NCI-H128 (cell line): ENCODE measurements around the gene CASP3.

Experiments
- DNase-seq: peaks from one replicate; lab custom pipeline; 2025; ENCODE audit not compliant: unreplicated experiment; lab: John Stamatoyannopoulos, UW

The CASP3 gene

DNA sequence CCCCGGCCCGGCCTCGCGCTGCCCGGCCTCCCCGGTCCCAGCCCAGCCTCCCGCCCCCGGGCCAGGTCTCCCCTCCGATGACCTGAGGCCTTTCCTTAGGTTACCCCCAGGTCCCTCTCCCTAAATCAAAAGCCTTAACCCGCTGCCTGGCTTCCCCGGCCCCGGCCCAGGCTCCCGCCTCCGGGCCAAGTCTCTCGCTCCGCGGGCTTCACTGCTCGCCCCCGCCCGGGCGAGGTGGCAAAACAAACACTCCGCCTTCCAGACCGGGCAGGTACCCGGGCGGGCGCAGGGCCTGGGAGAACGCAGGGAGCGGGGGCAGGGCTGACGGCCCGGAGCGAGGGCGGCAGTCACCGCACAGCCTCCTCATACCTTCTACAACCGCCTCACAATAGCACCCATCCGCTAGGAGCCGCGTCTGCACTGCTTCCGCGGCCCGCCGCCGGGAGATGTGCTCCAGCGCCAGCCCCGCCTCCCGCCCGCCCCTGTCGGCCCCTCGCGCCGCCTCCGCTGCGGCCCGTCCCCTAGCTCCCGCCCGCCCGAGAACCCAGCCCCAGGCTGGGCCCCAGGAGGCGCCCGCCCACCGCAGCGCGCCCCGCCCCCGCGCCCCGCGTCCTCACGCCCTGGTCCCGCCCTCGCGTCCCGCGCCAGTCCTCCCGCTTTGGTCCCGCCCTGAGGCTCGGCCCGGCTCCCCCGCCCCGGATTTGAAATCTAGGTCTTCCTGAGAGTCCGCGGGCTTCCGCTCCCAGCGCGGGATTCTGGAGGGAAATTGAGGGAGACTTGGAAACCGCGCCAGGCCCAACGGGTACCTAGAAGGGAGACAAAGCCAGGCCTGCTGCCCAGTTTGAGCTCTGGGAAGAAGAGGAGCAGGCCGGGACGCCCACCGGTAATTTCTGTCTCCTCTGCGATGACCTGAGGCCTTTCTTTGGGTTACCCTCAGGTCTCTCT, at the start of gene CASP3, which contains the start of gene PRIMPOL:
Gene CASP3 (minus strand): TSS at position 422 of the 945 bp plus-strand sequence. CDS start 10,994 bp downstream, outside the sequence.
Gene PRIMPOL (plus strand): TSS at position 713 of the 945 bp plus-strand sequence. CDS start 7,403 bp downstream, outside the sequence.
- DNase-seq: peak; percentile 78

DNA sequence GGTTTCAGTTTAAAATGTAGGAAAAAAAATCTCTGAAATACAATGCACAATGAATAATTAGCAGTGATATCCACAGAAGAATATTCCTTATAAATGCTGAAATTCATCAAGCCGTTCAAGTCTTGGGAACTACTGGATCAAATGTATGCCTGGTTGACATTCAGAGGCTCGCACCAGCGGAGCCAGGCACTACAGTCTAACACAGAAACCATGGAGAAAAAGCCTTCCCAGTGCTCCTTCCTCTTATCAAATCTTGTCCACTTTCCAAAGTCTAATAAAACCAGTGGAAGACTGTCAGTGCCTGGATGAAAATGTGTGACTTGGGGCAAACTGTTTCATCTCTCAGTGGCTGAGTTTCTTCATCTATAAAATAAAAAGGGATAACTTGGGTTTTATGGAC, 48.7 kb upstream of the CASP3 start:
- no peak for DNase-seq

DNA sequence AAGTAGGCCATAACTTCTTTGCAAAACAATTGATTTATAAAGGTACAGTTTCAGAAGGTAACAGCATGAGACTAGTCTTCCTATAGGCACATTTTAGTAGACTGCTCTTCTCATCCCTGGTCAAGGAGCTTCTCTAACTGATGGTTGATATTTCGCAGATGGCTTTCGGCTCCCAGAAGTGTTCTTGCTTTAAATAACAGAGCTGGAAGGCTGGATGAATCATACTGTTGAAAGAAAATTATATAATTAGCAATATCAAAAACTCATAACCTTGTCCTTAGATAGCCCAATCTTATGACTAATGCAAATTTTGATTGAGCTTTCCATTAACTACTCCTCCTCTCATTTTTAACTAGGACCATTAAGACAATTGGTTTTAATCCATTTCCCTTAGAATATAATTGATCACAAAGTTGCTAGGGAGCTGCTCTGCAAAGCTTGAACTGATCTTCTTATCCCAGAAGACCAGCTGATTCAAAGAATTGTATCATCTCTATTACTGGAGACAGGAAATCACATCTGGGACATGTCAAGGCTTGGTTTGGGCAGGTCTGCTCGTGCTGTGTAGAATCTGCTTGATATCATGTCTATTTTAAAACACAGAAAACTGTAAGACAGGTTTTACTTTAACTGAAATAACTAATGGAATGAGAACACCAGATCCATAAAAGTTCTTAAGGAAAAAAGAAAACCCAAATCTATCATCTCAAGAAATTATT, 46.1 kb upstream of the CASP3 start:
- no peak for DNase-seq

DNA sequence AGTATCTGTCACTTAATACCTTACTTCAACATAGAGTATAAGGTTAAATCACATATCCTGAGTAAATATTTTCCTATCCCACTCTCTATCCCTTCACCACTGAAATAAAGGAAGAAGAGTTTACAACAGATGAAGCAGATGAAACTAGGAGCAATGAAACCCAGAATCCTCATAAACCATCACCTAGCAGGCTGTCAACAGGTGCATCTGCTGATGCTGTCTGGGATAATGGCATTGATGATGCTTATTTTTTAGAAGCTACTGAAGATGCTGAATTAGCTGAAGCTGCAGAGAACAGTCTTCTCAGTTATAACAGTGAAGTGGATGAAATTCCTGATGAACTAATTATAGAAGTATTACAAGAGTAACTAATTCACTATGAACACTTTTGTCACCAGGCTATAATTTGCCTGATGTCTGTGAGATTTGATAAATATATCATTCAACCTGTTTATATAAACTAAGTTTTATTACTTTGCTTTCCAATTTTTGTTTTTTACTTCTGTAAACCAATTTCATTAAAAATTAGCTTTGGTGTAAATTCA, 45.2 kb upstream of the CASP3 start:
- DNase-seq: no peak

DNA sequence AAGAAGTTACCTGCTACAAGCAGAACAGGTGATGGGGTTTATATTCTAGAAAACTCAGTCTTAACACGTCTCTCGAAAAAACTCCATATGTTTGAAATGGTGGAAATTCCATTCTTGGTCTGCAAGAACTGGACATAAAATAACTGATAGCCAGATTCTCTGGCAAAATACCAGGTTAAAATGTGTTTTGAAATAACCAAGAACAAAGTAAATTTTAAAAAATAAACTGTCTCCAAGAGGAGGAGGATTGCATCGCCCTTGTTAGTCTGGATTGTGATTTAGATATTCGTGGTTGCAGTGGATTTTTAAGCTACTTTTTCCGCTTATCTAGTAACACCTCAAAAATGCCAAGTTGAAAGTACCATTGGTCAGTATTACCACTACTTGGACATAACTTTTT, 43.8 kb upstream of the CASP3 start:
- no peak for DNase-seq

DNA sequence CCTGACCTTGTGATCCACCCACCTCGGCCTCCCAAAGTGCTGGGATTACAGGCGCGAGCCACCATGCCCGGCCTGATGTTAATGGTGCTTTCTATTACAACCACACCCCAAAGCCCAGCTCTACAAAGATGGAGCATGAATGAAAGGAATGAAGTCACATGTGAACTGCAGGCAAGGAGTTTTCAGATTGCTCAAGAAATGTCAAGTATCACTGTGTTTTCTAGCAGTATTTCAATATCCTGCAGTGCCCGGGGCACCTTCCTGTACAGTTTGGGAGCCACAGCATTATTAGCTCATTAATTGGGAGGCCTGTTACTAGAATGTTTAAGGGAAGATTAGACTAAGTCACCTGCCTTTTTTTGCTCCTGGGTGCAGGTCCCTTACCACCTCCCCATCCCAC, 40.4 kb upstream of the CASP3 start:
- DNase-seq: no peak

DNA sequence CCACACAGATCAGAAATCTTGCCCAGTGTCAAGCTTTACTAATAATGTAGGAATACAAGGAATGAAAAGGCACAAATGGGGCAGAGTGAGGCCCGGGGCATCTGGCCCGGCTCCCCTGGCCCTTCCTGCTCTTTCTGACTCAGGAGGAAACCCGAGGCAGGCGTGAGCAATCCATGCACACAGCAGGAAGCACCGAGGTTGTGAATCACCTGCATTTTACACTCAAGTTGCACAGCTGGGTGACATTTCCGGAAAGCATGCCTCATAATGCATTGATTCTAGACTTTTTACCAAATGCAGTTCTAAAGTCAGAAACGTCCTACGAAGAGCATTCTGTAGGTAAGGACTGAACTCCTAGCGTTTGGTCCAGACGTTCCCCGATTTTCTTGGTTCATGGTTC, 39.2 kb upstream of the CASP3 start:
- DNase-seq: no peak

DNA sequence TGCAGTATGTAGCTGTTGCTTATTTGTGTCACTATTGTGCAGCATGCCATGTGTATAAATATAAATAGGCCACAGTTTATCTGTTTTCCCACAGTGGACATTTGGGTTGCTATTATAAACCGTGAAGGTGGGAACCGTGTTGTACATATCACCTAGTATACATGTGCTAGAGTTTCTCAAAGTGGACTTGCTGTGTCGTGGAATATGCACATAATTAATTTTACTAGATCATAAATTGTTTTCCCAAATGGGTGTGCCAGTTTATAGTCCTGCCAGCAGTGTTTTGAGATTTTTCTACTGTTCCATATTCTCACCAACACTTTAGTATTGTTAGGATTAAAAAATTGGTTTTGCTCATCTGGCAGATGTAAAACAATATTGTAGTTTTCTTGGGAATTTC, 38.8 kb upstream of the CASP3 start:
- no peak for DNase-seq

DNA sequence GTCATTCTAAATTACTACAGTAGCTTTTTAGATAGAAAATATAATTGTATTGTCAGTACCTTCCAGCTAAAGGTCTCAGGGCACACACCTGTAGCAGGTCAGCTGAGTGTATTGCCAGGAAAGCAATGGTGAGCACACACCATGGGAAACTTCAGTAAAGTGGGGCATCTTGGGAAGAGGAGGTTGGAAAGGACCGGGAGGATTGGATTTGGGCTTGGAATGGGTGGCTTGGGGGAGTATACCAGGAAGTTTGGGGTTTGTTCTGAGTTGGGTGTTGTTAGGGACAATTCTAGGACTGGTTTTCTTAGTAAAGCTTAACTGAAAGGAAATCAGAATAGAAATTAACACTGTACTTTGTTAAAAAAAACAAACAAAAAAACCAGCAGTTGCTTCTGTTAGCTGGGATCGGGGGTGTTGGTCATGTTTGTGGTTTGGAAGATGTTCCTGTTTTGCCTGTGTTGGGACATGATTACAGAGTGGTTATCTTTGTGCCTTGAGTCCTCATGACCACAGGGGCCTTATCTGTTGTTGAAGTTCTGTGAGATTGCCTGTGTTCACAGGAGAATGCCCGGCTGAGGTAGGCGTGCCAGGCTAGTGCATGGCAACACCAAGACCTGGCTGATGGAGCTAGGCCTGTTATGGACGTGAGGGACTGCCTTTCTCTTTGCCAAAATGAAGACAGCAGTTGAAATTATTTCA, 35.4 kb upstream of the CASP3 start:
- DNase-seq: no peak

DNA sequence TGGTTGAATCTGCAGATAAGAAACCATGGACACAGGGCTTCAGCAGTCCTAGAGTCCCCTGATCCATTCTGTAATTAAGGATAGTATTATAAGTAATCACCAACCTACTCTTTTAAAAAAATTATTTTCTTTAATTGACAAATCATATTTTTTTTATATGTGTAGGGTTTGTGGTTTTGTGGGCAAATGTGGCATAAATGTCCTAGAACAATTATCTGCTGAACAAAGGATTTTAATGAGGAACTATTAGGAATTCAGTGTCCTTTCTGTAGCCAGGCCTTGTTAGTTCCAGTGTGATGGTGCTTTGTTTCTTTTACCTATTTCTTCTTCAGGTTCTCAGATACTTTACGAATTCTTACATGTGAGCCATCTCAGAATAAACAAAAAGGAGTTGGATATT, 32.7 kb upstream of the CASP3 start:
- DNase-seq: no peak

DNA sequence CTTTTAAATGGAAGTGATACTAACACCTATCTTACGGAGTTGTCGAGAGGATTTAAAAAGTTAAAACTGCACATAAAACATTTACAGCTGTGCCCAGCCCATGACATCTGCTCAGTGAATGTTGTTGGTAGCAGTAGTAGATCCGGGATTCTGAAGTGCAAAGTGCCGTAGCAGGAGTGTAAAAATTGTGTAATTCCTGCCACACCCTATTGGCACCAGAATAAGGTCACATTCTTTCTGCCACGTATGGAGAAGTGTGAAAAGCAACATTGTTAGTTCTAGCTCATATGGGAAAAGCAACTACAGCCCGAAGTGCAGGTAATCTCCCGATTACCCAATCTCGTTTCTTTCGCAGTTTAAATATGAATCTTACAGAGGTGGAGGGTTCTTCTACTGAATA, 31.5 kb upstream of the CASP3 start:
- no peak for DNase-seq

DNA sequence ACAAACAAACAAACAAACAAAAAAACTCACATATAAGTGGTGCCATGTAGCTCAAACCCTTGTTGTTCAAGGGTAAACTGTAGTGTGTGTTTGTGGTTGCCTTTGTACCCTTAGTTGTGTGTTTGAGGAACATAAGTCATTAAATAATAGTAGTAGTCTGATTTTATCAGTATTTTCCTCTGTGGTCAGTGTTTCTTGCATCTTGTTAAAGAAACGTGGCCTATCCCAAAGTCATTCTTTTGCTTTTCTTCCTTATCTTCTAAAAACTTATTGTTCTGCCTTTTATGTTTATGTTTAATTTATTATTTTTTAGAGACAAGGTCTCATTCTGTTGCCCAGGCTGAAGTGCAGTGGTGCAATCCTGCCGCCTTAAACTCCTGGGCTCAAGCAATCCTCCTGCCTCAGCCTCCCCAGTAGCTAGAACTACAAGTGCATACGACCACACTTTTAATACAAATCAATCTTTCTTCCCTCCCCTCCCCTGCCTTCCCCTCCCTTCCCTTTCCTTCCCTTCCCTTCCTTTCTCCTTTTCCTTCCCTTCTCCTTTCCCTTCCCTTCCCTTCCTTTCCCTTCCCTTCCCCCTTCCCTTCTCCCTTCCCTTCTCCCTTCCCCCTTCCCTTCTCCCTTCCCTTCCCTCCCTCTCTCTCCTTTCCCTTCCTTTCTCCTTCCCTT, 26.7 kb upstream of the CASP3 start:
- DNase-seq: no peak

DNA sequence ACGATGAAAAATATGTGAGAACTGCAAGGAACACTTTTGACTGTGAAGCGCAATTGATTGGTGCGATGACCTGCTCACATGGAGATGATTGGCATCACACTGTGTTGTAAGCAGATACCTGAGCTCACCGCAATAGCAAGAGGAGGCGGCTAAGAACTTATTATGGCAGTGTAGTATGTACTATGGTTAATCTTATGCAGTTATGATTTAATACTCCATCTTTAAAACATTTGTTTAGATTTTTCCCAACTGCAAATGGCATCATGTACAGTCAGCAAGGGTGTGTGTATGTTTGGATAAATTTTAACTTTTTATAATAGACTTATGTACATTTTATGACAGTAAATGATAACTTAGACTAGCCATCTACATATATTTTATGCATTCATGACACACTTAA, 25.8 kb upstream of the CASP3 start:
- no peak for DNase-seq

DNA sequence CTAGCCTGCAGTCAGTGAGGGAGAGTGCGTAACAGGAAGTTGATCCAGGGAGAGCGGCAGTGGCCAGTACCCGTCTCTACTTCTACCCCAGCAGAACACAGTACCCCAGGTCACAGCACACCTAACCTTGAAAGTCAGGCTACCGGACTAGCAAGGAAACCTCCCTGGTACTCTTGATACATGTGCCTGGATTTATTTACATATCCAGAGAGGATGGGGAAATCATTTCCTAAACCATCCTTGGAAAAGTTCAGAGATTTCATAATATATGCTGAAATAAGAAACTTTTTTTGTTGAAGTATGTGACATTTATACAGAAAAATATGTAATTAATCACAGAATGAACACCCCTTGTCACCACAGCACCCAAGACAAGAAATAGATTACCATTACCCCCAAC, 24.8 kb upstream of the CASP3 start:
- no peak for DNase-seq

DNA sequence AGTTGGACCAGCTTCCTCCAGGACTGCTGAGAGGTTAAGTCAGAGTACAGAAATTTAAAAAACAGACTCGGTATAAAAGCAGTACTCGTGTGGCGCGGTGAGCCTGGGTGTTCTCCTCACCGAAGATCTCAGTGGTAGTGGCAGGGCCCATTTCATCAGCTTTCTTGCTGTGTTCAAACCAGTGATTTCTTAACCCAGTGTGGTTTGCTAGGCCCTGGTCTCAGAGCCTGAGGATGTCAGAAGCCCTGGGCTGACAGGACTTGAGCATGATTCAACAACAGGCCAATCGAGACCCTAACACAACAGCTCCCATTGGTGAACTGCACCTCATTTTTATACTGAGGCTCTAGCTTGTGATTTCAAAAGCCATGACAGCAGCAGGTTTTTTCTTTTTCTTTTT, 23.5 kb upstream of the CASP3 start:
- no peak for DNase-seq

DNA sequence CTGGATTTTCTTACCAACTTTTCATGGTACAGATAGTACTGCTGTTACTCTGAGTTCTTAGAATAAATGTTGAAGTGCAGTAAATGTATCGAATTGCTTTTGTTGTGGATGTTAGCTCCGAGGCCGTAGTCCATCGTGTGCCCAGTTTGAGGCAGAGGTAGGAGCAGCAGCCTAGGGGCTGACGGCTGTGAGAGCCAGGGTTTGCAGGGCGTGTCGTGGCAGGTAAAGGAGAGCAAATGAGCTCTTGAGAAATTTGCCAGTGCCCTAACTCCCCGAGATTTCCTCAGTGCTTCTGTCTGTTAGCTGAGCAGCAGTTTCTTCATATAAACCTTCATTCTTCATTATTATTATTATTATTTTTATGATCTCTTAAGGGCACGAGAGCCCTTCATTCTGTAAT, 21.9 kb upstream of the CASP3 start:
- DNase-seq: no peak

DNA sequence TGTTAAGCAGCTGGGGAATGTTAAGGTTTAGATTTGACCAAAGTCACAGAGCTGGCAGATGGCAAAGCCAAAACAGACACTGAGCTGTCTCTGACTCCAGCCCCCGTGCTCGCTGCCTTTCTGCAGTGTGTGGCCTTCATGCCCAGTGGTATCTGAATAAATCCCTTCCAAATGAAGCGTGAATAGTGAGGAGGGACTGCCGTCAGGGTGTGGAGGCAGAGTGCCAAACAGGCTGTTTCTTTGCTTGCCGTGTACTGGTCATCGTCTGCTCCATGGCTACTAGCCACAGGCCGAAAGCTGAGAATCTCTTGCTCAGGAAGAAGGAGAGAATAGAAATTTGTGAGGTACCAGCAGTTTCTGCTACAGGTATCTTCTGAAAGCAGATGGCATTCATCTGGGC, 20.0 kb upstream of the CASP3 start:
- no peak for DNase-seq

DNA sequence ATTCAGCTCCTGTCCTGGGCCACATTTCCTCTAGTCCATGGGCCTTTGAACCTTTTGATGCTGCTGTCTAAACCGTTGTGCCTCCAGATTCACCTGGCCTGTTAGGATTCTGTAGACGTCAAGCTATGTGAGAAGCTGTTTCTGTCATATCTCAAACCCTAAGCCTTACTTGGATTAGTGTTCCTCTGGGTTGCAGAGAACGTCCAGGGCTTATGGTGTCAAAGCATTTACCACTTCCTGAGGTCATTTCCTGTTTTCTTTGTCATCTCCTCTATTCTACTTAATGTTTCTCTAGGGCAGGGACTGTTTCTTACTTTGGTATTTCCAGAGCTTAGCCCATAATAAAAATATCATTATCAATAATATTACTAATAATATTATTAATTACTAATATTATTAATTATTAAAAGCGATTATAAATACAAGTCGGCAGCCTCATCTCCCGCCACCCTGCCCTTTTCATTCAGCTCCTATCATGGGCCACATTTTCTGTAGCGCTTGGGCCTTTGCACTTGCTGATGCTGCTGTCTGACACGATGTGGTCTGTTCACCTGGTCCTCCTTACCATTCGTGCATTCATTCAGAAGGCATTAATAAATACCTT, 19.4 kb upstream of the CASP3 start:
- DNase-seq: no peak

DNA sequence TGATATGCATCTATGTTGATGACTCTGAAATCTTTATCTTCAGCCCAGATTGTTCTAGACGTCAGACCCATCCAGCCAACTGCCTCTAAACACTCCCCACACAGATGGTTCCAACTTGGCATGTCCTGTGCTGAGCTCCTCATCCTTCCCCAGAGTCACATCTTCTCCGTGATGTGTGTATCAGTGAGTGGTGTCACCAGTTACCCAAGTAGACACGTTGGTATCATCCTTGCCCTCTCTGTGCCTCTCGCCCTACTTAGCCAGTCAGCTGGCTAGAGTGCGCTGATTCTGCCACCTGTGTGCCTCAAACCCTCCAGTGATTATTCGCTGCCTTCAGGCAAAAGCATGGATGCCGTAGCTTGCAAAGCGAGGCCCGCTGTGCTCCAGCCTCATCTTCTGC, 18.8 kb upstream of the CASP3 start:
- no peak for DNase-seq

DNA sequence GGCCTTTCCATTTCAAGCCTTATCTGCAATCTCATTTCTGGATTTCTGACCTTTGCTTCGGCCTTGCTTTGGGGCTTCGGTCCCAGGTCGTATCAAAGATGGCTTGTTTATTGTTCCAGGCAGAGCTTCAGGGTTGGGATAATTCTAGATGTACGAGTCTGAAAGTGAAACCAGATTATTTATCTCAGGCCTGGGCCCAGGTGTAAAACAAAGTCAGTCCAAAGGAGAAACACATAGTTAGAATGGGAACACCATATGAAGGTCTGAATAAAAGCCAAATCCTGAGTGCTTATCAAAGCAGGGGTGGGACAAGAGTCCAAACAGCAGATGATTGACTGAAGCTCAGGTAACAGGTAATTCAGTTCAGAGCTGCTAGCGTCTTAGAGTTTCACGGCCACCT, 17.4 kb upstream of the CASP3 start:
- no peak for DNase-seq
